HepG2 (cell line): ENCODE results near the gene AGBL1. TPM values are rescaled to one million over a fixed set of nuclear protein-coding genes. Genes with fewer than 3 reads are reported as not detected.

ENCODE experiments used
- ATAC-seq: fragments of 200-7000 bp; cut with Tn5 transposase; 3 replicates; pipeline ENCODE4 v1.9.1; 2020; ENCODE audit warnings: mild to moderate bottlenecking, moderate library complexity
- BruUV-seq: library from RNA; stranded (reverse); fragments of 400-500 nt; replicated peaks from 2 replicates; lab custom pipeline; 2021; lab: Mats Ljungman, UMichigan
- CTCF ChIA-PET: fragments of 300-600 bp; formaldehyde crosslinking; extraction: SDS; loops from one replicate; lab custom pipeline; 2021; ENCODE audit warnings: low total read pairs, inconsistent platforms, low intra/inter-chr PET ratio; lab: Yijun Ruan, JAX
- POLR2A ChIA-PET: fragments of 350-600 bp; sonication (Branson Sonifier 250); formaldehyde crosslinking; loops from one replicate; lab custom pipeline; 2020; ENCODE audit warnings: antibody characterized with exemption, inconsistent platforms; lab: Yijun Ruan, JAX
- DNase-seq: peaks from one replicate; pipeline ENCODE4 v3.0.0-alpha.2; 2015; ENCODE audit warnings: low spot score
- FAIRE-seq: peaks from 3 replicates; lab custom pipeline; 2011; peaks lifted over from hg19 to GRCh38; lab: Jason Lieb, UNC
- H2AFZ ChIP-seq: one replicate; pipeline ENCODE4 v1.6.1; 2011; ENCODE audit warnings: low read length, inconsistent platforms
- H3K27ac ChIP-seq: fragments of 300-600 bp; 3 replicates; pipeline ENCODE4 v1.8.0; 2011; ENCODE audit warnings: mixed run types, mild to moderate bottlenecking, mixed read lengths, low read length, inconsistent platforms; ENCODE audit not compliant: insufficient read depth; ENCODE audit errors: extremely low read length
- H3K27me3 ChIP-seq, 2 experiments: fragments of 200-600 bp in 1 of 2; 2 replicates in 1 of 2; 3 replicates in 1 of 2; pipeline versions ENCODE4 v1.6.0 to v1.8.0; 2011; ENCODE audit warnings: low read length in 2 of 2, mild to moderate bottlenecking in 2 of 2, moderate library complexity in 2 of 2, inconsistent platforms in 1 of 2; ENCODE audit not compliant: insufficient read depth in 2 of 2, control insufficient read depth in 1 of 2
- H3K36me3 ChIP-seq, 2 experiments: fragments of 200-600 bp in 1 of 2; replicated peaks in 1 of 2; 2 replicates in 1 of 2; 3 replicates in 1 of 2; pipeline versions ENCODE4 v1.5.1 to v1.8.0; 2011; ENCODE audit warnings: low read length in 2 of 2, inconsistent platforms in 1 of 2; ENCODE audit not compliant: insufficient read depth in 2 of 2, control insufficient read depth in 1 of 2
- H3K4me1 ChIP-seq: 2 replicates; pipeline ENCODE4 v1.5.1; 2012; ENCODE audit warnings: low read length, inconsistent platforms; ENCODE audit not compliant: insufficient read depth
- H3K4me2 ChIP-seq: 2 replicates; pipeline ENCODE4 v1.6.0; 2011; ENCODE audit warnings: low read depth, low read length, inconsistent platforms
- H3K4me3 ChIP-seq, 3 experiments: fragments of 200-600 bp in 1 of 3; sonication (generic), shearing (Covaris generic) in 1 of 3; replicated peaks in 1 of 3; 2 replicates each; pipeline ENCODE4 v1.5.1; 2011 to 2016; ENCODE audit warnings: low read length in 3 of 3, inconsistent platforms in 2 of 3, low read depth in 2 of 3, mild to moderate bottlenecking in 2 of 3, control low read depth in 1 of 3, mixed read lengths in 1 of 3; ENCODE audit not compliant: insufficient read depth in 1 of 3
- H3K79me2 ChIP-seq: one replicate; pipeline ENCODE4 v1.6.1; 2011; ENCODE audit warnings: low read length, inconsistent platforms; ENCODE audit not compliant: insufficient read depth
- H3K9ac ChIP-seq: 2 replicates; pipeline ENCODE4 v1.6.0; 2011; ENCODE audit warnings: mild to moderate bottlenecking, low read depth, low read length, inconsistent platforms; ENCODE audit not compliant: insufficient read depth
- H3K9me3 ChIP-seq: 2 replicates; pipeline ENCODE4 v1.5.1; 2012; ENCODE audit warnings: mild to moderate bottlenecking, low read length
- H4K20me1 ChIP-seq: 2 replicates; pipeline ENCODE4 v1.6.0; 2011; ENCODE audit warnings: inconsistent platforms, mild to moderate bottlenecking, low read length, moderate library complexity; ENCODE audit not compliant: insufficient read depth
- FOXM1 ChIP-seq: sonication (generic); formaldehyde crosslinking; IDR thresholded peaks from 2 replicates; pipeline ENCODE4 v1.5.0; 2020; ENCODE audit warnings: missing genetic modification reagents
- GABPA ChIP-seq, 2 experiments: IDR thresholded peaks; 2 replicates each; pipeline ENCODE4 v1.6.1; 2011 to 2016; ENCODE audit warnings: low read depth in 2 of 2, low read length in 1 of 2, missing biosample characterization in 1 of 2, missing genetic modification characterization in 1 of 2
- GFI1 ChIP-seq: sonication (generic); formaldehyde crosslinking; IDR thresholded peaks from 2 replicates; pipeline ENCODE4 v1.5.0; 2020; ENCODE audit warnings: missing genetic modification reagents, mild to moderate bottlenecking, borderline replicate concordance
- HDAC6 ChIP-seq: fragments of 200-600 bp; sonication (generic); IDR thresholded peaks from 2 replicates; pipeline ENCODE4 v1.7.0; 2017; ENCODE audit warnings: mild to moderate bottlenecking, antibody characterized with exemption, low read length, low read depth
- KDM2A ChIP-seq: sonication (generic); formaldehyde crosslinking; IDR thresholded peaks from 2 replicates; pipeline ENCODE4 v1.4.0; 2020; ENCODE audit warnings: low read depth, missing genetic modification reagents, borderline replicate concordance
- MAFG ChIP-seq: sonication (generic); formaldehyde crosslinking; IDR thresholded peaks from 2 replicates; pipeline ENCODE4 v1.5.1; 2020; ENCODE audit warnings: mild to moderate bottlenecking, missing genetic modification reagents
- MTF2 ChIP-seq: sonication (generic); formaldehyde crosslinking; IDR thresholded peaks from 2 replicates; pipeline ENCODE4 v1.5.0; 2020; ENCODE audit warnings: missing genetic modification reagents, borderline replicate concordance
- PAWR ChIP-seq: sonication (generic); formaldehyde crosslinking; IDR thresholded peaks from 2 replicates; pipeline ENCODE4 v1.4.0; 2020; ENCODE audit warnings: missing genetic modification reagents, mild to moderate bottlenecking, borderline replicate concordance
- REL ChIP-seq: sonication (generic); formaldehyde crosslinking; conservative IDR thresholded peaks from 2 replicates; pipeline ENCODE4 v1.8.0; 2022; ENCODE audit warnings: mild to moderate bottlenecking, missing genetic modification reagents, moderate library complexity
- ZKSCAN8 ChIP-seq: IDR thresholded peaks from 2 replicates; pipeline ENCODE4 v1.6.1; 2016; ENCODE audit warnings: borderline replicate concordance, missing genetic modification reagents, missing compliant biosample characterization
- ZNF232 ChIP-seq: sonication (generic); formaldehyde crosslinking; IDR thresholded peaks from 2 replicates; pipeline ENCODE4 v1.4.0; 2020; ENCODE audit warnings: missing genetic modification reagents, borderline replicate concordance
- WGBS: methylation state at CpG from one replicate; pipeline ENCODE4 v1.1.6; 2017; ENCODE audit warnings: low lambda C conversion rate; 5-methylcytosine and 5-hydroxymethylcytosine counted together
- in situ Hi-C: cut with HindIII; loops from 2 replicates; pipeline ENCODE4 v1.10.0; 2017; ENCODE audit warnings: low pct_unique_long_range_greater_than_20kb; ENCODE audit not compliant: extremely low pct_ligation_motif_present
- intact Hi-C: fragments of 100-400 bp; cut with micrococcal nuclease; formaldehyde crosslinking; loops from one replicate; pipeline ENCODE4 v1.10.0; 2022; ENCODE audit not compliant: unreplicated experiment
- polyA plus RNA-seq, 8 experiments: library from polyadenylated mRNA; depleted of rRNA in 3 of 8; stranded (reverse) in 7 of 8; unstranded in 1 of 8; fragments of >200 nt; fragmentation: Illumina TruSeq in 4 of 8; extraction: Trizol in 4 of 8; gene quantifications; 2 replicates each; pipeline versions ENCODE4 v1.2.1 to v1.2.3, GENCODE V29; 2011 to 2016; ENCODE audit warnings: low read depth in 4 of 8, missing spikeins in 1 of 8, mixed read lengths in 1 of 8; ENCODE audit not compliant: insufficient read depth in 1 of 8
- total RNA-seq, 5 experiments: library from RNA; depleted of rRNA; stranded (reverse); fragments of >200 nt; fragmentation: Illumina TruSeq; extraction: Trizol; gene quantifications; 2 replicates each; pipeline ENCODE4 v1.2.3, GENCODE V29; 2016; ENCODE audit warnings: low read depth in 1 of 5
- TF ChIP-seq, protein P1 (sequence below): sonication (generic); formaldehyde crosslinking; IDR thresholded peaks from 2 replicates; pipeline ENCODE4 v1.4.0; 2020; ENCODE audit warnings: mild to moderate bottlenecking, missing genetic modification reagents, borderline replicate concordance
- TF ChIP-seq, protein P2 (sequence below): sonication (generic); formaldehyde crosslinking; IDR thresholded peaks from 2 replicates; pipeline ENCODE4 v1.4.0; 2020; ENCODE audit warnings: mild to moderate bottlenecking, missing genetic modification reagents
- TF ChIP-seq, protein P3 (sequence below): sonication (generic); formaldehyde crosslinking; IDR thresholded peaks from 2 replicates; pipeline ENCODE4 v1.8.1; 2022; ENCODE audit warnings: low read depth, mild to moderate bottlenecking, missing genetic modification reagents

Gene AGBL1
- total and polyA plus RNA-seq, 2 of the 13 experiments (the other 11 are each of a cell fraction or from before 2014, with no cell fraction given), result 0.01 TPM; not detected in 1

DNA sequence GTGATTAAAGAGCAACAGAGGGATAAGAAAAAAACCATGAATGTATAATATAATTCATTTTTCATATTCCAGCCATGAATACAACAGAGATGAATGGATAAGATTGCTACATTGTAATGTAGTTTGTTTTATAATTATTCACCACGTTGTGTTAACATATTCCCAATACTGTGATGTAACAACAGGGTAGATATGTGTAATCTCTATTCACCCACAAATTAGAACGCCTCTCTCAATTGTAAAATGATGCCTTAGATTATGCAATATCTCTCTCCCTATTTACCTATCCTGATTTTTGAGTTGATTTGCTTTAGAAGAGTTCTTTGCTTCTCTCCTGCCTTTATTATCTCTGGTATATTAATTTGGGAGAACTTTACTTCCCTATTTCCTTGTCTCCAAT, 193.6 kb downstream of the AGBL1 start:
- Histone ChIP-seq H4K20me1 (no peaks in the 10 kb centered on the region), H3K9ac (no peak overlapping the region), H3K4me1 (no peaks in the 10 kb centered on the region), H3K9me3 (no peaks in the 10 kb centered on the region), H3K4me2 (no peak overlapping the region), H3K36me3 (no peaks in the 10 kb centered on the region), H3K27ac (no peak overlapping the region), H3K27me3 (no peaks in the 10 kb centered on the region), H2AFZ (no peak overlapping the region), H3K4me3 (no peak overlapping the region), H3K79me2 (no peaks in the 10 kb centered on the region)
- in situ Hi-C loops, result no loop called here
- POLR2A ChIA-PET, result no interaction called here
- FAIRE-seq (no peak), DNase-seq (no peak), ATAC-seq (no peak)
- WGBS, result 0% methylated on average over 2 of the region's 2 CpGs
- intact Hi-C loops, result no loop called here
- BruUV-seq, result no TSS peak
- CTCF ChIA-PET, result no interaction called here
- TF ChIP-seq, protein P1, sequence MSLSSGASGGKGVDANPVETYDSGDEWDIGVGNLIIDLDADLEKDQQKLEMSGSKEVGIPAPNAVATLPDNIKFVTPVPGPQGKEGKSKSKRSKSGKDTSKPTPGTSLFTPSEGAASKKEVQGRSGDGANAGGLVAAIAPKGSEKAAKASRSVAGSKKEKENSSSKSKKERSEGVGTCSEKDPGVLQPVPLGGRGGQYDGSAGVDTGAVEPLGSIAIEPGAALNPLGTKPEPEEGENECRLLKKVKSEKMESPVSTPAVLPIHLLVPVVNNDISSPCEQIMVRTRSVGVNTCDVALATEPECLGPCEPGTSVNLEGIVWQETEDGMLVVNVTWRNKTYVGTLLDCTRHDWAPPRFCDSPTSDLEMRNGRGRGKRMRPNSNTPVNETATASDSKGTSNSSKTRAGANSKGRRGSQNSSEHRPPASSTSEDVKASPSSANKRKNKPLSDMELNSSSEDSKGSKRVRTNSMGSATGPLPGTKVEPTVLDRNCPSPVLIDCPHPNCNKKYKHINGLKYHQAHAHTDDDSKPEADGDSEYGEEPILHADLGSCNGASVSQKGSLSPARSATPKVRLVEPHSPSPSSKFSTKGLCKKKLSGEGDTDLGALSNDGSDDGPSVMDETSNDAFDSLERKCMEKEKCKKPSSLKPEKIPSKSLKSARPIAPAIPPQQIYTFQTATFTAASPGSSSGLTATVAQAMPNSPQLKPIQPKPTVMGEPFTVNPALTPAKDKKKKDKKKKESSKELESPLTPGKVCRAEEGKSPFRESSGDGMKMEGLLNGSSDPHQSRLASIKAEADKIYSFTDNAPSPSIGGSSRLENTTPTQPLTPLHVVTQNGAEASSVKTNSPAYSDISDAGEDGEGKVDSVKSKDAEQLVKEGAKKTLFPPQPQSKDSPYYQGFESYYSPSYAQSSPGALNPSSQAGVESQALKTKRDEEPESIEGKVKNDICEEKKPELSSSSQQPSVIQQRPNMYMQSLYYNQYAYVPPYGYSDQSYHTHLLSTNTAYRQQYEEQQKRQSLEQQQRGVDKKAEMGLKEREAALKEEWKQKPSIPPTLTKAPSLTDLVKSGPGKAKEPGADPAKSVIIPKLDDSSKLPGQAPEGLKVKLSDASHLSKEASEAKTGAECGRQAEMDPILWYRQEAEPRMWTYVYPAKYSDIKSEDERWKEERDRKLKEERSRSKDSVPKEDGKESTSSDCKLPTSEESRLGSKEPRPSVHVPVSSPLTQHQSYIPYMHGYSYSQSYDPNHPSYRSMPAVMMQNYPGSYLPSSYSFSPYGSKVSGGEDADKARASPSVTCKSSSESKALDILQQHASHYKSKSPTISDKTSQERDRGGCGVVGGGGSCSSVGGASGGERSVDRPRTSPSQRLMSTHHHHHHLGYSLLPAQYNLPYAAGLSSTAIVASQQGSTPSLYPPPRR (CRISPR knock-in tag), result no peak
- no peak for TF ChIP-seq GFI1 (CRISPR knock-in tag)
- TF ChIP-seq HDAC6, result no peak
- TF ChIP-seq, protein P2, sequence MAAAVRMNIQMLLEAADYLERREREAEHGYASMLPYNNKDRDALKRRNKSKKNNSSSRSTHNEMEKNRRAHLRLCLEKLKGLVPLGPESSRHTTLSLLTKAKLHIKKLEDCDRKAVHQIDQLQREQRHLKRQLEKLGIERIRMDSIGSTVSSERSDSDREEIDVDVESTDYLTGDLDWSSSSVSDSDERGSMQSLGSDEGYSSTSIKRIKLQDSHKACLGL (CRISPR knock-in tag), result no peak
- TF ChIP-seq ZNF232, result no peak
- no peak for TF ChIP-seq PAWR (CRISPR knock-in tag)
- TF ChIP-seq REL (CRISPR knock-in tag), result no peak
- no peak for TF ChIP-seq GABPA (IDR thresholded peaks at IDR 0.05; ENCODE audit: low read depth, low read length)
- TF ChIP-seq GABPA (CRISPR knock-in tag; IDR thresholded peaks at IDR 0.05; ENCODE audit: low read depth), result no peak
- TF ChIP-seq, protein P3, sequence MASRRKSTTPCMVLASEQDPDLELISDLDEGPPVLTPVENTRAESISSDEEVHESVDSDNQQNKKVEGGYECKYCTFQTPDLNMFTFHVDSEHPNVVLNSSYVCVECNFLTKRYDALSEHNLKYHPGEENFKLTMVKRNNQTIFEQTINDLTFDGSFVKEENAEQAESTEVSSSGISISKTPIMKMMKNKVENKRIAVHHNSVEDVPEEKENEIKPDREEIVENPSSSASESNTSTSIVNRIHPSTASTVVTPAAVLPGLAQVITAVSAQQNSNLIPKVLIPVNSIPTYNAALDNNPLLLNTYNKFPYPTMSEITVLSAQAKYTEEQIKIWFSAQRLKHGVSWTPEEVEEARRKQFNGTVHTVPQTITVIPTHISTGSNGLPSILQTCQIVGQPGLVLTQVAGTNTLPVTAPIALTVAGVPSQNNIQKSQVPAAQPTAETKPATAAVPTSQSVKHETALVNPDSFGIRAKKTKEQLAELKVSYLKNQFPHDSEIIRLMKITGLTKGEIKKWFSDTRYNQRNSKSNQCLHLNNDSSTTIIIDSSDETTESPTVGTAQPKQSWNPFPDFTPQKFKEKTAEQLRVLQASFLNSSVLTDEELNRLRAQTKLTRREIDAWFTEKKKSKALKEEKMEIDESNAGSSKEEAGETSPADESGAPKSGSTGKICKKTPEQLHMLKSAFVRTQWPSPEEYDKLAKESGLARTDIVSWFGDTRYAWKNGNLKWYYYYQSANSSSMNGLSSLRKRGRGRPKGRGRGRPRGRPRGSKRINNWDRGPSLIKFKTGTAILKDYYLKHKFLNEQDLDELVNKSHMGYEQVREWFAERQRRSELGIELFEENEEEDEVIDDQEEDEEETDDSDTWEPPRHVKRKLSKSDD (CRISPR knock-in tag), result no peak
- TF ChIP-seq MTF2 (CRISPR knock-in tag), result no peak
- no peak for TF ChIP-seq ZKSCAN8
- TF ChIP-seq MAFG (CRISPR knock-in tag), result no peak
- TF ChIP-seq FOXM1 (CRISPR knock-in tag), result no peak
- no peak for TF ChIP-seq KDM2A (CRISPR knock-in tag)
